ENCODE measurements around the gene ACTBL2.

ACTBL2 gene

DNA sequence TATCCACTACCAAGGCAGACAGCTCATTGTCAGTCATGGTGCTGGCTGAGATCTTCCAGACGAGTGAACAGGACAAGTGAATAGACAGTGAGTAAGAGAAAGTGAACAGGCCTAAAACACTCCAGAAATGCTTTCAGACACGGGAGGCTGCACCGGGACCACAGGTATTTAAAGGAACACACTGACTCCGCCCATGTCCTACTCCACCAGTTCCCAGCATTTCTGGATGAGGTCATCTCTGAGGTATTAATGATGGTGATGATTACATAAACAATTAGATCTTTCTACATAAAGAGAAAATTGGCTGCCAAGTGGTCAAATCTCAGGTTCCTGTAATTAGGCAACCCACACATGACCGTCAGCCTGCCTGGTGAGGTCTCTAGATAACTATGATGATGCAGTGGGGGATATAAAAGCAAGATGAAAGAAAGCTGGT lies at the start of gene ACTBL2 (continued):
- no peak for TF ChIP-seq ZNF274 (IDR thresholded peaks at IDR 0.05; ENCODE audit: low read length)
- TF ChIP-seq ZNF274 (tag by site-specific recombination; IDR thresholded peaks at IDR 0.05; ENCODE audit: borderline replicate concordance): no peak
- TF ChIP-seq ZBTB6 (tag by site-specific recombination; IDR thresholded peaks at IDR 0.05): no peak

- no peak for TF ChIP-seq ZNF157 (tag by site-specific recombination; IDR thresholded peaks at IDR 0.05)
- no peak for TF ChIP-seq ZNF148 (tag by site-specific recombination; IDR thresholded peaks at IDR 0.05; ENCODE audit: borderline replicate concordance)
- TF ChIP-seq, protein P1, sequence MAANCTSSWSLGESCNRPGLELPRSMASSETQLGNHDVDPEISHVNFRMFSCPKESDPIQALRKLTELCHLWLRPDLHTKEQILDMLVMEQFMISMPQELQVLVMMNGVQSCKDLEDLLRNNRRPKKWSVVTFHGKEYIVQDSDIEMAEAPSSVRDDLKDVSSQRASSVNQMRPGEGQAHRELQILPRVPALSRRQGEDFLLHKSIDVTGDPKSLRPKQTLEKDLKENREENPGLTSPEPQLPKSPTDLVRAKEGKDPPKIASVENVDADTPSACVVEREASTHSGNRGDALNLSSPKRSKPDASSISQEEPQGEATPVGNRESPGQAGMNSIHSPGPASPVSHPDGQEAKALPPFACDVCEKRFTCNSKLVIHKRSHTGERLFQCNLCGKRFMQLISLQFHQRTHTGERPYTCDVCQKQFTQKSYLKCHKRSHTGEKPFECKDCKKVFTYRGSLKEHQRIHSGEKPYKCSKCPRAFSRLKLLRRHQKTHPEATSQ (tag by site-specific recombination; IDR thresholded peaks at IDR 0.05): no peak
- no peak for TF ChIP-seq ZNF248 (tag by site-specific recombination; IDR thresholded peaks at IDR 0.05)
- TF ChIP-seq ZSCAN30 (tag by site-specific recombination; IDR thresholded peaks at IDR 0.05): no peak
- TF ChIP-seq ZNF37A (tag by site-specific recombination; IDR thresholded peaks at IDR 0.05): no peak
- TF ChIP-seq GFI1B (tag by site-specific recombination; IDR thresholded peaks at IDR 0.05): no peak
- TF ChIP-seq ZBTB17 (tag by site-specific recombination; IDR thresholded peaks at IDR 0.05): no peak
- TF ChIP-seq ZNF623 (tag by site-specific recombination; IDR thresholded peaks at IDR 0.05): no peak
- TF ChIP-seq ZFP3 (tag by site-specific recombination; IDR thresholded peaks at IDR 0.05; ENCODE audit: low read depth): no peak
- ChIA-PET CTCF (no interaction called here), POLR2A (no interaction called here)
- H3K4me3 ChIP-seq (ENCODE audit: low read depth, low read length): no peak overlapping the region
- no peaks in the 10 kb centered on the region for H3K4me1 ChIP-seq (ENCODE audit: control insufficient read depth, insufficient read depth, low read length)
- H3K9me3 ChIP-seq (ENCODE audit: control insufficient read depth, insufficient read depth, low read depth, low read length): no peaks in the 10 kb centered on the region
- H3K27ac ChIP-seq (ENCODE audit: extremely low read depth, low read depth, low read length): no peak overlapping the region
- no peaks in the 10 kb centered on the region for H3K36me3 ChIP-seq (ENCODE audit: control insufficient read depth in 2 of 2, insufficient read depth in 1 of 2, low read length in 2 of 2)
Measured at GRCh38 chr5:57531333-57531732, 48.7 kb upstream of the ACTBL2 start.

- no peaks in the 10 kb centered on the region for H3K9me3 ChIP-seq (ENCODE audit: control insufficient read depth, insufficient read depth, low read depth, low read length)
- no peaks in the 10 kb centered on the region for H3K36me3 ChIP-seq (ENCODE audit: control insufficient read depth in 2 of 2, insufficient read depth in 1 of 2, low read length in 2 of 2)
- POLR2A ChIA-PET: no interaction called here
- CTCF ChIA-PET: no interaction called here
- H3K27ac ChIP-seq (ENCODE audit: extremely low read depth, low read depth, low read length): no peak overlapping the region
- no peak overlapping the region for H3K4me3 ChIP-seq (ENCODE audit: low read depth, low read length)
- peaks cover 8% of the 10 kb centered on the region for H3K4me1 ChIP-seq (ENCODE audit: control insufficient read depth, insufficient read depth, low read length)
- TF ChIP-seq, protein P2, sequence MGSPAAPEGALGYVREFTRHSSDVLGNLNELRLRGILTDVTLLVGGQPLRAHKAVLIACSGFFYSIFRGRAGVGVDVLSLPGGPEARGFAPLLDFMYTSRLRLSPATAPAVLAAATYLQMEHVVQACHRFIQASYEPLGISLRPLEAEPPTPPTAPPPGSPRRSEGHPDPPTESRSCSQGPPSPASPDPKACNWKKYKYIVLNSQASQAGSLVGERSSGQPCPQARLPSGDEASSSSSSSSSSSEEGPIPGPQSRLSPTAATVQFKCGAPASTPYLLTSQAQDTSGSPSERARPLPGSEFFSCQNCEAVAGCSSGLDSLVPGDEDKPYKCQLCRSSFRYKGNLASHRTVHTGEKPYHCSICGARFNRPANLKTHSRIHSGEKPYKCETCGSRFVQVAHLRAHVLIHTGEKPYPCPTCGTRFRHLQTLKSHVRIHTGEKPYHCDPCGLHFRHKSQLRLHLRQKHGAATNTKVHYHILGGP (tag by site-specific recombination; IDR thresholded peaks at IDR 0.05): no peak
- TF ChIP-seq YY1 (tag by site-specific recombination; IDR thresholded peaks at IDR 0.05): no peak
- TF ChIP-seq REST (tag by site-specific recombination; IDR thresholded peaks at IDR 0.05): no peak
- no peak for TF ChIP-seq ZNF202 (tag by site-specific recombination; IDR thresholded peaks at IDR 0.05; ENCODE audit: borderline replicate concordance)
- TF ChIP-seq SP3 (tag by site-specific recombination; IDR thresholded peaks at IDR 0.05): no peak
- TF ChIP-seq ZNF785 (tag by site-specific recombination; IDR thresholded peaks at IDR 0.05): no peak
- TF ChIP-seq ZNF211 (tag by site-specific recombination; IDR thresholded peaks at IDR 0.05; ENCODE audit: low read depth): no peak
- no peak for TF ChIP-seq SALL2 (tag by site-specific recombination; IDR thresholded peaks at IDR 0.05; ENCODE audit: borderline replicate concordance)
- TF ChIP-seq ZNF214 (tag by site-specific recombination; IDR thresholded peaks at IDR 0.05; ENCODE audit: borderline replicate concordance): no peak
- TF ChIP-seq, protein P3, sequence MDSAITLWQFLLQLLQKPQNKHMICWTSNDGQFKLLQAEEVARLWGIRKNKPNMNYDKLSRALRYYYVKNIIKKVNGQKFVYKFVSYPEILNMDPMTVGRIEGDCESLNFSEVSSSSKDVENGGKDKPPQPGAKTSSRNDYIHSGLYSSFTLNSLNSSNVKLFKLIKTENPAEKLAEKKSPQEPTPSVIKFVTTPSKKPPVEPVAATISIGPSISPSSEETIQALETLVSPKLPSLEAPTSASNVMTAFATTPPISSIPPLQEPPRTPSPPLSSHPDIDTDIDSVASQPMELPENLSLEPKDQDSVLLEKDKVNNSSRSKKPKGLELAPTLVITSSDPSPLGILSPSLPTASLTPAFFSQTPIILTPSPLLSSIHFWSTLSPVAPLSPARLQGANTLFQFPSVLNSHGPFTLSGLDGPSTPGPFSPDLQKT (IDR thresholded peaks at IDR 0.05; ENCODE audit: borderline replicate concordance, low read depth, low read length): no peak
- TF ChIP-seq RBAK (tag by site-specific recombination; IDR thresholded peaks at IDR 0.05): no peak
Measured at GRCh38 chr5:57529864-57530263, 47.3 kb upstream of the ACTBL2 start.

Data from HEK293 (cell line).